GM19467 (cell line): ENCODE data around the gene NCF2.

Experiments used
- ATAC-seq: cut with Tn5 transposase; IDR thresholded peaks from one replicate; pipeline ENCODE4 v1.9.1; 2021; ENCODE audit warnings: mild to moderate bottlenecking, moderate library complexity; ENCODE audit not compliant: unreplicated experiment

Gene NCF2

GRCh38 chr1:183506561-183506960 is 83.7 kb downstream of the NCF2 start:
- no peak for ATAC-seq
